Naive thymus-derived CD4-positive, alpha-beta T cell (primary cell): Measurements from ENCODE around the gene CCDC61. TPM values are rescaled to one million over a fixed set of nuclear protein-coding genes. Genes with fewer than 3 reads are reported as not detected.

Source experiments
- ATAC-seq: fragments of 150-1000 bp; cut with Tn5 transposase; 2 replicates; pipeline ENCODE4 v1.10.0; 2021; ENCODE audit warnings: mild to moderate bottlenecking, moderate library complexity
- CTCF ChIA-PET: fragments of 350-600 bp; sonication (Branson Sonifier 250); formaldehyde crosslinking; loops from one replicate; lab custom pipeline; 2021; ENCODE audit warnings: antibody characterized with exemption; lab: Charles Lee
- POLR2A ChIA-PET: fragments of 350-600 bp; sonication (Branson Sonifier 250); formaldehyde crosslinking; loops from one replicate; lab custom pipeline; 2021; ENCODE audit warnings: antibody characterized with exemption, inconsistent platforms; lab: Charles Lee
- DNase-seq, 9 donors: peaks; one replicate each; pipeline versions ENCODE4 v3.0.0 to v3.0.0-alpha.2; 2020 to 2022; ENCODE audit warnings: mixed read lengths in 1 of 9
- H3K27ac ChIP-seq: one replicate; pipeline ENCODE4 v1.7.0; 2013; ENCODE audit warnings: mild to moderate bottlenecking, low read depth, low read length, moderate library complexity
- H3K27me3 ChIP-seq, 2 donors: one replicate each; pipeline ENCODE4 v1.7.0; 2013; ENCODE audit warnings: low read length in 2 of 2, mild to moderate bottlenecking in 2 of 2, moderate library complexity in 2 of 2; ENCODE audit not compliant: control insufficient read depth in 2 of 2, insufficient read depth in 2 of 2
- H3K36me3 ChIP-seq, 3 experiments: 1 replicate in 2 of 3; 2 replicates in 1 of 3; pipeline ENCODE4 v1.7.0; 2013; ENCODE audit warnings: low read length in 3 of 3, mild to moderate bottlenecking in 3 of 3, moderate library complexity in 1 of 3; ENCODE audit not compliant: insufficient read depth in 3 of 3, control insufficient read depth in 2 of 3
- H3K4me1 ChIP-seq, 2 donors: one replicate each; pipeline ENCODE4 v1.7.0; 2013; ENCODE audit warnings: low read length in 2 of 2, mild to moderate bottlenecking in 2 of 2, moderate library complexity in 1 of 2; ENCODE audit not compliant: control insufficient read depth in 2 of 2, insufficient read depth in 2 of 2
- H3K4me3 ChIP-seq: 2 replicates; pipeline ENCODE4 v1.7.0; 2013; ENCODE audit warnings: mild to moderate bottlenecking, low read length
- H3K9me3 ChIP-seq, 3 experiments: 1 replicate in 2 of 3; 2 replicates in 1 of 3; pipeline ENCODE4 v1.7.0; 2013; ENCODE audit warnings: low read length in 3 of 3; ENCODE audit not compliant: control insufficient read depth in 2 of 3
- H3K27ac Mint-ChIP-seq, 9 donors: one replicate each; pipeline ENCODE4 v1.8.0; 2020 to 2022; ENCODE audit warnings: mixed read lengths in 9 of 9, mild to moderate bottlenecking in 8 of 9, moderate library complexity in 5 of 9, inconsistent platforms in 2 of 9
- H3K27me3 Mint-ChIP-seq, 5 donors: one replicate each; pipeline ENCODE4 v1.8.0; 2021 to 2022; ENCODE audit warnings: mixed read lengths in 5 of 5, mild to moderate bottlenecking in 1 of 5
- H3K36me3 Mint-ChIP-seq, 5 donors: one replicate each; pipeline ENCODE4 v1.8.0; 2020 to 2022; ENCODE audit warnings: mixed read lengths in 5 of 5, mild to moderate bottlenecking in 3 of 5, inconsistent platforms in 1 of 5
- H3K4me1 Mint-ChIP-seq, 7 donors: one replicate each; pipeline ENCODE4 v1.8.0; 2020 to 2022; ENCODE audit warnings: mixed read lengths in 7 of 7, mild to moderate bottlenecking in 3 of 7, inconsistent platforms in 1 of 7
- H3K4me3 Mint-ChIP-seq, 10 donors: one replicate each; pipeline ENCODE4 v1.8.0; 2020 to 2022; ENCODE audit warnings: mild to moderate bottlenecking in 10 of 10, mixed read lengths in 10 of 10, moderate library complexity in 6 of 10, inconsistent platforms in 2 of 10
- H3K9me3 Mint-ChIP-seq, 11 donors: one replicate each; pipeline ENCODE4 v1.8.0; 2020 to 2022; ENCODE audit warnings: mixed read lengths in 11 of 11, mild to moderate bottlenecking in 4 of 11, inconsistent platforms in 1 of 11, moderate library complexity in 1 of 11
- intact Hi-C, 2 donors: fragments of 100-400 bp; cut with micrococcal nuclease; formaldehyde crosslinking; loops; one replicate each; pipeline ENCODE4 v1.15.1; 2023
- polyA plus RNA-seq, 2 donors: library from polyadenylated mRNA; unstranded; fragments of 300-500 nt; fragmentation: Illumina TruSeq; gene quantifications; one replicate each; pipeline ENCODE4 v1.2.3, GENCODE V29; 2021
- total RNA-seq, 6 experiments: library from RNA in 5 of 6; stranded (reverse) in 5 of 6; gene quantifications; 1 replicate in 5 of 6; 2 replicates in 1 of 6; pipeline ENCODE4 v1.2.3 and lab custom pipeline; 2021 to 2026

Gene CCDC61, protein sequence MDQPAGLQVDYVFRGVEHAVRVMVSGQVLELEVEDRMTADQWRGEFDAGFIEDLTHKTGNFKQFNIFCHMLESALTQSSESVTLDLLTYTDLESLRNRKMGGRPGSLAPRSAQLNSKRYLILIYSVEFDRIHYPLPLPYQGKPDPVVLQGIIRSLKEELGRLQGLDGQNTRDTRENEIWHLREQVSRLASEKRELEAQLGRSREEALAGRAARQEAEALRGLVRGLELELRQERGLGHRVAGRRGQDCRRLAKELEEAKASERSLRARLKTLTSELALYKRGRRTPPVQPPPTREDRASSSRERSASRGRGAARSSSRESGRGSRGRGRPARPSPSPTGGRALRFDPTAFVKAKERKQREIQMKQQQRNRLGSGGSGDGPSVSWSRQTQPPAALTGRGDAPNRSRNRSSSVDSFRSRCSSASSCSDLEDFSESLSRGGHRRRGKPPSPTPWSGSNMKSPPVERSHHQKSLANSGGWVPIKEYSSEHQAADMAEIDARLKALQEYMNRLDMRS
- total RNA-seq = 10 to 100 TPM; 15.5 to 35.8 (median 25.3) TPM
- 10 to 100 TPM; 10.1 to 12.9 TPM for polyA plus RNA-seq
- 8.7 reads per million, percentile 33 among the genes with 10 or more reads in this experiment for total RNA-seq (lab: John Stamatoyannopoulos, UW)

DNA sequence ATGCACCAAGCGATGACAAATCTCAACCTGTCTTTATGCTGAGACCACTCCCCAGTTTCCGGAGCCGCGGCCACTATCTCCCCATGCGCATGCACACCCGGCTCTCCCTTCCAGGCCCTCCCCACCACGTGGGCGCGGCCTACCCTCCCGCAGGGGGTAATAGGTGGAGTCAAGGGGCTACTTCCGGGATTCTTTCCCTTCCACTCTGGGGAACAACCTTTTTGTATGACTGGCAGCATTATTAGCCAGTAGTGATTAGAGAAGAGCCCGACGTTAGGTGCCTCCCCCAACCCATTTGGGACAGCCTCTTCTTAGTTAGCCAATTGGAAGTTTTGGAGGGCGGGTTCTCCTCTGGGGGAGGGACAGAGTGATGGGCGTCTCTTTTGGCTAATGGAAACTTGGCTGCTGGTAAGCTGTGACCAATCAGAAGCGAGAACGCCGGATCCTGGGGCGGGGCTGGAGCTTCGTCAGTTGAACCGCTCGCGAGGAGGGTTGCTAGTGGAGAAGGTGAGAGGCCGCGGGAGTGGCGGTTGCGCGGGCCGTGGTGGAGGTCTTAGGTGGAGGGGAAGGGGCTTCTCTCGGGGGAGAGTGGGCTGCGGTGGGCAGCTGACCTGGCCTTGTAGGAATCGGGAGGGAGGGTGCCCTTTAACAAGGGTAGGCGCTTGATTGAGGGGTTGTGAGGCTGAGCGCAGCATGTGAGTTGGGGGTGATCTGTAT is at the start of gene CCDC61:
Gene CCDC61 (plus strand): TSS at position 470 of the 717 bp plus-strand sequence. CDS start 7,552 bp downstream, outside the sequence.
- peak; percentile 82 to 100 (median 99) for DNase-seq
- CTCF ChIA-PET = interaction anchor here (0.5 to 1.7 kb wide), 4 partner anchors 14 to 353 kb away, joined by 3 to 7 read pairs (median 3); partner anchors contain the start of gene IRF2BP1

DNA sequence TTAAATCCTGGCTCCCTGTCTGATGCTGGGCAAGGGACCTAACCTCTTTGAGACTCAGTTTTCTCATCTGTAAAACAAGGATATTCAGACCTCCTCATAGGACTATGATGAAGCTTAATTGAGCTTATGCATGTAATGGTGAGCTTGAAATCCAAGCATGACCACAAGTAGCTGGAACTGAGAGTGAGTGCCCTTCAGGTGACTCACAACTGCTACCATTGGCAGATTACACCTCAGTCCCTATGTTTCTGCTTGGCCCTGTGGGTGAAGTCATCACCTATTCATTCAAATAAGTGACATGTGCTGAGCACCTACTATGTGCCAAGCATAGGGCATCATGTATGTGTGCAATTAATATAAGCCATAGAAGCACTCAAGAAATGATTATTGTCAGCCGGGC is 47.3 kb upstream of the CCDC61 start:
- H3K27ac Mint-ChIP-seq = no peak overlapping the region
- intact Hi-C loops = no loop called here
- no peaks in the 10 kb centered on the region for H3K9me3 ChIP-seq
- H3K4me1 ChIP-seq = peaks cover 0 to 5% of the 10 kb centered on the region in 2 donors
- no peak overlapping the region for H3K4me3 ChIP-seq
- peaks cover 0 to 4% (median 0%) of the 10 kb centered on the region in 11 donors for H3K9me3 Mint-ChIP-seq
- ChIA-PET CTCF (no interaction called here), POLR2A (no interaction called here)
- H3K4me1 Mint-ChIP-seq = peaks cover 0 to 6% (median under 1%) of the 10 kb centered on the region in 7 donors
- no peak overlapping the region for H3K4me3 Mint-ChIP-seq
- peaks cover 18 to 38% (median 34%) of the 10 kb centered on the region in 5 donors for H3K27me3 Mint-ChIP-seq
- no peaks in the 10 kb centered on the region for H3K36me3 ChIP-seq
- peaks cover 0 to 7% of the 10 kb centered on the region in 2 donors for H3K27me3 ChIP-seq
- no peaks in the 10 kb centered on the region for H3K36me3 Mint-ChIP-seq
- DNase-seq = no peak
- no peak for ATAC-seq
- no peak overlapping the region for H3K27ac ChIP-seq

More for the DNA sequence above, at the start of gene CCDC61:
- Mint-ChIP-seq H3K9me3 (no peaks in the 10 kb centered on the region), H3K36me3 (peaks cover 0 to 8% (median 6%) of the 10 kb centered on the region in 5 donors), H3K4me3 (peak within 1 kb of the TSS in 3 of 10 donors; percentile 9 to 64 (median 34)), H3K27ac (peak within 1 kb of the TSS in 1 of 9 donors; percentile 72), H3K4me1 (peaks cover 12 to 25% (median 18%) of the 10 kb centered on the region in 7 donors), H3K27me3 (peaks cover 0 to 13% (median 5%) of the 10 kb centered on the region in 5 donors)
- Histone ChIP-seq H3K27ac (peak within 1 kb of the TSS; percentile 84), H3K27me3 (no peaks in the 10 kb centered on the region), H3K9me3 (no peaks in the 10 kb centered on the region), H3K36me3 (peaks cover 0 to 6% (median 0%) of the 10 kb centered on the region in 3 experiments), H3K4me3 (peak within 1 kb of the TSS; percentile 73), H3K4me1 (peaks cover 5% of the 10 kb centered on the region in 2 donors)
- POLR2A ChIA-PET = interaction anchor here (0.8 to 1.8 kb wide), 4 partner anchors 17 to 93 kb away, joined by 3 to 7 read pairs (median 4); partner anchors contain the start of gene MYPOP
- intact Hi-C loops = loop anchor here (1.0 to 10.0 kb wide), 19 partner anchors 14 to 1350 kb away; partner anchors contain the start of genes DMWD (in 2 of the 2), IRF2BP1 (in 2 of the 2), MYPOP (in 2 of the 2) and POLR1G (in 2 of the 2)
- peak; percentile 97 for ATAC-seq

DNA sequence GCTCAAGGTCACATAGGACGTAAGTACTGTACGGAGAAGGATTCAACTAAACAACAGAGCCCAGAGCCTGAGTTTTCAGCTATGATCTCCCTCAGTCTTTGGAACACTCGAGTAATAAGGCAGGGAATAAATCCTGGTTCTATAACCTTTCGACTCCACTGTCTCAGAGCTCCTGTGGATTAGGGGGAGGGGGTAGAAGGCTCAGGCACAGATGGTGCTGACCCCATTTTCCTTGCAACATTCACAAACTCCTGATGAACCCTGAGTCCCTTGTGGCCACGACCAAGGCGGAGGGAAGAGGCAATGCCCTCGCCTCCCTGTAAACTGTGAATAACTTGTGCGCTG is 43.0 kb upstream of the CCDC61 start:
- peaks cover 0 to 7% (median 0%) of the 10 kb centered on the region in 5 donors for H3K36me3 Mint-ChIP-seq
- peaks cover 0 to 8% (median 4%) of the 10 kb centered on the region in 11 donors for H3K9me3 Mint-ChIP-seq
- Histone ChIP-seq H3K4me3 (no peak overlapping the region), H3K27me3 (peaks cover 4 to 7% of the 10 kb centered on the region in 2 donors), H3K36me3 (no peaks in the 10 kb centered on the region), H3K4me1 (peaks cover 0 to 8% of the 10 kb centered on the region in 2 donors), H3K9me3 (no peaks in the 10 kb centered on the region), H3K27ac (no peak overlapping the region)
- ChIA-PET CTCF (no interaction called here), POLR2A (no interaction called here)
- ATAC-seq (no peak), DNase-seq (no peak)
- peaks cover 18 to 49% (median 43%) of the 10 kb centered on the region in 5 donors for H3K27me3 Mint-ChIP-seq
- H3K4me1 Mint-ChIP-seq = peaks cover 4 to 18% (median 7%) of the 10 kb centered on the region in 7 donors
- peak overlapping the region in 1 of 9 donors; percentile 41 for H3K27ac Mint-ChIP-seq
- peak overlapping the region in 7 of 10 donors; percentile 34 to 77 (median 69) for H3K4me3 Mint-ChIP-seq
- intact Hi-C loops = no loop called here

DNA sequence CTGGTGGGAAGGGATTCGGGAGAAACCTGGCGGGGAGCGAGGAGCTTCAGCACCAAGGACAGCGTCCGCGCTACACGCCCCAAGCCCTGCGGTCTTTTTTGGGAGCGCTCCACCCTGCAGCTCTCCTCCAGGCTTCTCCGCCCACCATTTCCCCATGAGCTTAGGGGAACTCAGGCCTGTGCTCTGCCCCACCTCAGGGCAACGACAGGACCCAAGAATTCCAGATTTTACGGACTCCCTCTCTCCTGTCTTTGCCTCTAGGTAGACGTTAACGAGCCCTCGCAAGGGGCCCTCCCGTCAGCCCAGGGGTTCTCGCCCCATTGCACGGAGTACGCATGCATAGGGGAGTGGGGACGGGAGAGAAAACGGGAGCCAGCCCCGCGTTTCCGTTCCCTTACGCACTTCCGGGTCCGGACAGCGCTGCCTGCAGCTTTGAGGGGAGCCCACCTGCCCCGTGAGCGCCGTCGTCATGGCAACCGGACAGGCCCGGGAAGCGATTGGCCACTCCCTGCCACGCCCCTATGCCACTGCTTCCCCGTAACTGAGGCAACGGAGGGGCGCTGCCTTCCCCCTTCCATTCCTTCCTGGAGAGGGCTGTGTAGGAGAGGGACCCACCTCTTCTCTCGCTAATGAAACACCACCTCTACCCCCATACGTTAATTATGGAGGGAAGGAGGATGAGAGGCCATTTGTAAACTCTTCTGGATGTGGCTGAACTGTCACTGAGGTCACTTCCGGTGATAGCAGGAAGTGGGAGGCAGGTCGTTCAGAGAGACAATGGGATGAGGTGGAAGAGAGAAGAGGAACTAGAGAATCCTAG is 42.4 kb upstream of the CCDC61 start:
- intact Hi-C loops = no loop called here
- Mint-ChIP-seq H3K9me3 (peaks cover 0 to 8% (median 4%) of the 10 kb centered on the region in 11 donors), H3K4me3 (peak overlapping the region; percentile 61 to 77 (median 71)), H3K27ac (peak overlapping the region in 4 of 9 donors; percentile 9 to 52 (median 44)), H3K27me3 (peaks cover 18 to 46% (median 40%) of the 10 kb centered on the region in 5 donors), H3K4me1 (peaks cover 4 to 18% (median 7%) of the 10 kb centered on the region in 7 donors), H3K36me3 (peaks cover 0 to 7% (median 0%) of the 10 kb centered on the region in 5 donors)
- Histone ChIP-seq H3K4me1 (peaks cover 0 to 8% of the 10 kb centered on the region in 2 donors), H3K27ac (no peak overlapping the region), H3K36me3 (no peaks in the 10 kb centered on the region), H3K4me3 (peak overlapping the region; percentile 53), H3K27me3 (peaks cover 4 to 7% of the 10 kb centered on the region in 2 donors), H3K9me3 (no peaks in the 10 kb centered on the region)
- ChIA-PET CTCF (no interaction called here), POLR2A (no interaction called here)
- ATAC-seq = peak; percentile 41
- peak in 7 of 9 donors; percentile 4 to 65 (median 40) for DNase-seq

DNA sequence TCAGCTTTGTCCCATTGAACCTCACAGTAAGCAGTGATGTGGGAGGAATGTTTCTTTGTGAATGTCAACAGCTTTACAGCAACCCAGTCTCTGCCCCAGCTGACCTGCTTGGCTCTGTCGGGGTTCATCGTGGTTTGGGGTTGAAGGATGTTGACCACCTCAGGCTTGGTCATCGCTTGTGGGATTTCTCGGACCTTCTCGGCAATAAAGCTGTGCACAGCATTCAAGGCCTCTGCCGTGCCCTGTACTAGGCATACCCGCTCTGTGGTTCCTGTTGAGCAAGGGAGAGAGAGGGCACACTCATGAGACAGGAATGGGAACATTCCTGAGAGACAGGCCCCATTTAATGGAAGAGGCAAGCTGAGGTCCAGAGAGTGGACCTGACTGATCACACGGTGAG is 41.6 kb upstream of the CCDC61 start:
- ChIA-PET POLR2A (no interaction called here), CTCF (no interaction called here)
- H3K4me1 Mint-ChIP-seq = peaks cover 4 to 18% (median 7%) of the 10 kb centered on the region in 7 donors
- H3K9me3 ChIP-seq = no peaks in the 10 kb centered on the region
- ATAC-seq (no peak), DNase-seq (no peak)
- H3K27me3 Mint-ChIP-seq = peaks cover 20 to 52% (median 45%) of the 10 kb centered on the region in 5 donors
- peak overlapping the region in 2 of 9 donors; percentile 52 to 55 for H3K27ac Mint-ChIP-seq
- no peak overlapping the region for H3K4me3 ChIP-seq
- peaks cover 4 to 7% of the 10 kb centered on the region in 2 donors for H3K27me3 ChIP-seq
- intact Hi-C loops = no loop called here
- H3K9me3 Mint-ChIP-seq = peaks cover 0 to 10% (median 4%) of the 10 kb centered on the region in 11 donors
- H3K36me3 ChIP-seq = no peaks in the 10 kb centered on the region
- H3K4me3 Mint-ChIP-seq = peak overlapping the region in 4 of 10 donors; percentile 61 to 77 (median 72)
- H3K27ac ChIP-seq = no peak overlapping the region
- peaks cover 0 to 7% (median 6%) of the 10 kb centered on the region in 5 donors for H3K36me3 Mint-ChIP-seq
- H3K4me1 ChIP-seq = peaks cover 0 to 8% of the 10 kb centered on the region in 2 donors
